ENCODE measurements around the gene CCNA2. TPM values are rescaled to one million over a fixed set of nuclear protein-coding genes. Genes with fewer than 3 reads are reported as not detected.

The CCNA2 gene
- total RNA-seq, 6 experiments from 2014 or later: 30.0 to 77.0 (median 68.9) TPM

GRCh38 chr4:121811122-121811521 lies 12.6 kb downstream of the CCNA2 start:
- Mint-ChIP-seq H3K27ac (no peak overlapping the region), H3K36me3 (ENCODE audit: low read depth) (peaks cover 39% of the 10 kb centered on the region)
- TF ChIP-seq CTCF (IDR thresholded peaks at IDR 0.05): no peak

GRCh38 chr4:121806411-121806810 lies 17.3 kb downstream of the CCNA2 start:
- no peak overlapping the region for H3K4me3 Mint-ChIP-seq
- no peaks in the 10 kb centered on the region; the same call in none of the 2 replicates for H3K27me3 Mint-ChIP-seq (ENCODE audit: insufficient read depth)
- peaks cover 29% of the 10 kb centered on the region for H3K4me1 Mint-ChIP-seq (ENCODE audit: low read depth)
- no peaks in the 10 kb centered on the region for H3K9me3 Mint-ChIP-seq
- no peak overlapping the region for H3K27ac Mint-ChIP-seq
- no peak for DNase-seq
- H3K36me3 Mint-ChIP-seq (ENCODE audit: low read depth): peaks cover 51% of the 10 kb centered on the region
- no peak for TF ChIP-seq CTCF (IDR thresholded peaks at IDR 0.05)

More at GRCh38 chr4:121811122-121811521, 12.6 kb downstream of the CCNA2 start:
- Mint-ChIP-seq H3K27me3 (ENCODE audit: insufficient read depth) (no peaks in the 10 kb centered on the region; the same call in 1 of the 2 replicates), H3K9me3 (no peaks in the 10 kb centered on the region), H3K4me3 (no peak overlapping the region), H3K4me1 (ENCODE audit: low read depth) (peaks cover 28% of the 10 kb centered on the region)
- DNase-seq: no peak

GRCh38 chr4:121801715-121802075 lies 22.0 kb downstream of the CCNA2 start:
- peaks cover 37% of the 10 kb centered on the region for H3K36me3 Mint-ChIP-seq (ENCODE audit: low read depth)
- no peak for TF ChIP-seq CTCF (IDR thresholded peaks at IDR 0.05)
- H3K27ac Mint-ChIP-seq: peak overlapping the region; percentile 91
- H3K4me1 Mint-ChIP-seq (ENCODE audit: low read depth): peaks cover 53% of the 10 kb centered on the region
- no peak for DNase-seq
- peaks cover 3% of the 10 kb centered on the region; the same call in 1 of the 2 replicates for H3K27me3 Mint-ChIP-seq (ENCODE audit: insufficient read depth)
- H3K9me3 Mint-ChIP-seq: no peaks in the 10 kb centered on the region
- H3K4me3 Mint-ChIP-seq: peak overlapping the region; percentile 96

- Mint-ChIP-seq H3K27ac (peak within 1 kb of the TSS; percentile 91), H3K27me3 (ENCODE audit: insufficient read depth) (peaks cover 3% of the 10 kb centered on the region; the same call in 1 of the 2 replicates), H3K36me3 (ENCODE audit: low read depth) (peaks cover 31% of the 10 kb centered on the region), H3K4me3 (peak within 1 kb of the TSS; percentile 96), H3K4me1 (ENCODE audit: low read depth) (peaks cover 57% of the 10 kb centered on the region), H3K9me3 (no peaks in the 10 kb centered on the region)
- no peak for TF ChIP-seq CTCF (IDR thresholded peaks at IDR 0.05)
- peak; percentile 94 for DNase-seq
Observed at GRCh38 chr4:121800961-121801714, 22.5 kb downstream of the CCNA2 start, which contains the start of gene EXOSC9. Gene EXOSC9, plus strand, starts transcription at chr4:121801323. Its CDS starts 102 bp downstream, at chr4:121801425.

- H3K4me3 Mint-ChIP-seq: peak overlapping the region; percentile 96
- H3K36me3 Mint-ChIP-seq (ENCODE audit: low read depth): peaks cover 30% of the 10 kb centered on the region
- DNase-seq: no peak
- H3K27ac Mint-ChIP-seq: peak overlapping the region; percentile 91
- H3K4me1 Mint-ChIP-seq (ENCODE audit: low read depth): peaks cover 62% of the 10 kb centered on the region
- TF ChIP-seq CTCF (IDR thresholded peaks at IDR 0.05): no peak
- H3K27me3 Mint-ChIP-seq (ENCODE audit: insufficient read depth): peaks cover 3% of the 10 kb centered on the region; the same call in 1 of the 2 replicates
- no peaks in the 10 kb centered on the region for H3K9me3 Mint-ChIP-seq
Observed at GRCh38 chr4:121800638-121800960, 23.1 kb downstream of the CCNA2 start.

All from HFFc6 (cell line).